ENCODE measurements around the gene STING1. TPM values are rescaled to one million over a fixed set of nuclear protein-coding genes. Genes with fewer than 3 reads are reported as not detected.
A peak's percentile ranks its signal among the peaks of the same experiment; 100 is the strongest.

STING1 gene
- total and polyA plus RNA-seq, 3 donors from 2014 or later: 14.2 to 22.4 (median 18.6) TPM

GRCh38 chr5:139439013-139439903 is 43.3 kb downstream of the STING1 start, which contains the start of gene DNAJC18:
Gene DNAJC18 (minus strand): TSS chr5:139439525. CDS start chr5:139439445, 80 bp downstream.
- Histone ChIP-seq H3K27ac (peak within 1 kb of the TSS; percentile 94 to 95), H3K9me3 (no peaks in the 10 kb centered on the region), H3K4me3 (peak within 1 kb of the TSS; percentile 83 to 89), H3K4me1 (peaks cover 7% of the 10 kb centered on the region), H3K27me3 (no peaks in the 10 kb centered on the region), H3K36me3 (ENCODE audit: low read depth, missing control alignments) (no peaks in the 10 kb centered on the region)
- intact Hi-C loops (cut with DNase I; ENCODE audit: low total_unique reads): no loop called here
- 2 to 3% methylated on average over 23 to 48 of the region's 49 CpGs for WGBS, 2 donors
- no peak for TF ChIP-seq CTCF (IDR thresholded peaks at IDR 0.05)
- TF ChIP-seq POLR2A (IDR thresholded peaks at IDR 0.05): no peak
- DNase-seq: peak; percentile 98

- no peaks in the 10 kb centered on the region for H3K36me3 ChIP-seq (ENCODE audit: low read depth, missing control alignments)
- no peaks in the 10 kb centered on the region for H3K9me3 ChIP-seq
- TF ChIP-seq POLR2A (IDR thresholded peaks at IDR 0.05) (no peak), CTCF (IDR thresholded peaks at IDR 0.05) (no peak)
- intact Hi-C loops (cut with DNase I; ENCODE audit: low total_unique reads): no loop called here
- H3K4me1 ChIP-seq: peaks cover 7% of the 10 kb centered on the region
- peak overlapping the region; percentile 83 to 89 for H3K4me3 ChIP-seq
- H3K27me3 ChIP-seq: no peaks in the 10 kb centered on the region
- WGBS, 2 donors: 12 to 16% methylated on average over 8 of the region's 8 CpGs
- peak overlapping the region in 1 of 2 donors; percentile 95 for H3K27ac ChIP-seq
- DNase-seq: no peak
Measured at GRCh38 chr5:139438707-139439012, 43.9 kb downstream of the STING1 start.

- Histone ChIP-seq H3K4me1 (peaks cover 7% of the 10 kb centered on the region), H3K27me3 (no peaks in the 10 kb centered on the region), H3K4me3 (no peak overlapping the region), H3K36me3 (ENCODE audit: low read depth, missing control alignments) (no peaks in the 10 kb centered on the region), H3K9me3 (no peaks in the 10 kb centered on the region), H3K27ac (no peak overlapping the region)
- DNase-seq: no peak
- no peak for TF ChIP-seq CTCF (IDR thresholded peaks at IDR 0.05)
- TF ChIP-seq POLR2A (IDR thresholded peaks at IDR 0.05): no peak
- intact Hi-C loops (cut with DNase I; ENCODE audit: low total_unique reads): no loop called here
- 98 to 100% methylated on average over 3 of the region's 3 CpGs for WGBS, 2 donors
Measured at GRCh38 chr5:139435676-139436075, 46.9 kb downstream of the STING1 start.

GRCh38 chr5:139431706-139432105 is 50.9 kb downstream of the STING1 start:
- intact Hi-C loops (cut with DNase I; ENCODE audit: low total_unique reads): no loop called here
- H3K4me1 ChIP-seq: no peaks in the 10 kb centered on the region

More at GRCh38 chr5:139431706-139432105, 50.9 kb downstream of the STING1 start:
- no peak overlapping the region for H3K27ac ChIP-seq
- H3K27me3 ChIP-seq: no peaks in the 10 kb centered on the region
- no peak overlapping the region for H3K4me3 ChIP-seq
- no peak for TF ChIP-seq POLR2A (IDR thresholded peaks at IDR 0.05)
- no peak for TF ChIP-seq CTCF (IDR thresholded peaks at IDR 0.05)
- H3K36me3 ChIP-seq (ENCODE audit: low read depth, missing control alignments): no peaks in the 10 kb centered on the region
- no peaks in the 10 kb centered on the region for H3K9me3 ChIP-seq
- no peak for DNase-seq
- 68 to 79% methylated on average over 1 of the region's 1 CpG for WGBS, 2 donors

Data from testis (tissue), 3 donors.